ENCODE measurements around the gene HHIP.

The HHIP gene

GRCh38 chr4:144709159-144709558 lies 63.2 kb downstream of the HHIP start:
- no peak for DNase-seq
- Histone ChIP-seq H3K27me3 (no peaks in the 10 kb centered on the region), H3K4me3 (ENCODE audit: low read depth, low read length) (no peak overlapping the region), H3K4me1 (no peaks in the 10 kb centered on the region), H3K36me3 (no peaks in the 10 kb centered on the region), H3K9me3 (no peaks in the 10 kb centered on the region)
- no peak for TF ChIP-seq CTCF (IDR thresholded peaks at IDR 0.05; ENCODE audit: low read depth, low read length)

GRCh38 chr4:144709793-144710525 lies 64.0 kb downstream of the HHIP start:
- no peak for TF ChIP-seq CTCF (IDR thresholded peaks at IDR 0.05; ENCODE audit: low read depth, low read length)
- no peaks in the 10 kb centered on the region for H3K36me3 ChIP-seq
- DNase-seq = no peak
- no peaks in the 10 kb centered on the region for H3K27me3 ChIP-seq
- H3K4me1 ChIP-seq = no peaks in the 10 kb centered on the region
- H3K9me3 ChIP-seq = no peaks in the 10 kb centered on the region
- no peak overlapping the region for H3K4me3 ChIP-seq (ENCODE audit: low read depth, low read length)

GRCh38 chr4:144710526-144710912 lies 64.6 kb downstream of the HHIP start:
- no peaks in the 10 kb centered on the region for H3K9me3 ChIP-seq
- H3K36me3 ChIP-seq = no peaks in the 10 kb centered on the region
- no peak overlapping the region for H3K4me3 ChIP-seq (ENCODE audit: low read depth, low read length)
- TF ChIP-seq CTCF (IDR thresholded peaks at IDR 0.05; ENCODE audit: low read depth, low read length) = no peak
- no peaks in the 10 kb centered on the region for H3K4me1 ChIP-seq
- no peaks in the 10 kb centered on the region for H3K27me3 ChIP-seq
- DNase-seq = no peak

- Histone ChIP-seq H3K4me1 (no peaks in the 10 kb centered on the region), H3K27me3 (no peaks in the 10 kb centered on the region), H3K9me3 (no peaks in the 10 kb centered on the region), H3K4me3 (ENCODE audit: low read depth, low read length) (no peak overlapping the region), H3K36me3 (no peaks in the 10 kb centered on the region)
- no peak for TF ChIP-seq CTCF (IDR thresholded peaks at IDR 0.05; ENCODE audit: low read depth, low read length)
- no peak for DNase-seq
Measured at GRCh38 chr4:144711700-144712456, 65.9 kb downstream of the HHIP start.

- no peak for TF ChIP-seq CTCF (IDR thresholded peaks at IDR 0.05; ENCODE audit: low read depth, low read length)
- DNase-seq = no peak
- no peak overlapping the region for H3K4me3 ChIP-seq (ENCODE audit: low read depth, low read length)
- H3K9me3 ChIP-seq = no peaks in the 10 kb centered on the region
- no peaks in the 10 kb centered on the region for H3K36me3 ChIP-seq
- no peaks in the 10 kb centered on the region for H3K4me1 ChIP-seq
- H3K27me3 ChIP-seq = no peaks in the 10 kb centered on the region
Measured at GRCh38 chr4:144712775-144713174, 66.8 kb downstream of the HHIP start.

GRCh38 chr4:144714166-144714565 lies 68.2 kb downstream of the HHIP start:
- TF ChIP-seq CTCF (IDR thresholded peaks at IDR 0.05; ENCODE audit: low read depth, low read length) = no peak
- Histone ChIP-seq H3K36me3 (no peaks in the 10 kb centered on the region), H3K27me3 (no peaks in the 10 kb centered on the region; the same call in 1 of the 2 replicates), H3K9me3 (no peaks in the 10 kb centered on the region), H3K4me1 (no peaks in the 10 kb centered on the region), H3K4me3 (ENCODE audit: low read depth, low read length) (no peak overlapping the region)
- DNase-seq = no peak
